Hepatic stellate cell (primary cell): Measurements from ENCODE around the gene GSTT4.
A peak's percentile ranks its signal among the peaks of the same experiment; 100 is the strongest.
"Not testable (repeated sequence)": the region's sequence is repeated elsewhere in the genome, so short reads cannot be mapped to it uniquely, and the experiment has no call there.

Experiments
- DNase-seq: peaks from one replicate; pipeline ENCODE4 v3.0.0; 2011; ENCODE audit warnings: low spot score

Gene GSTT4

DNA sequence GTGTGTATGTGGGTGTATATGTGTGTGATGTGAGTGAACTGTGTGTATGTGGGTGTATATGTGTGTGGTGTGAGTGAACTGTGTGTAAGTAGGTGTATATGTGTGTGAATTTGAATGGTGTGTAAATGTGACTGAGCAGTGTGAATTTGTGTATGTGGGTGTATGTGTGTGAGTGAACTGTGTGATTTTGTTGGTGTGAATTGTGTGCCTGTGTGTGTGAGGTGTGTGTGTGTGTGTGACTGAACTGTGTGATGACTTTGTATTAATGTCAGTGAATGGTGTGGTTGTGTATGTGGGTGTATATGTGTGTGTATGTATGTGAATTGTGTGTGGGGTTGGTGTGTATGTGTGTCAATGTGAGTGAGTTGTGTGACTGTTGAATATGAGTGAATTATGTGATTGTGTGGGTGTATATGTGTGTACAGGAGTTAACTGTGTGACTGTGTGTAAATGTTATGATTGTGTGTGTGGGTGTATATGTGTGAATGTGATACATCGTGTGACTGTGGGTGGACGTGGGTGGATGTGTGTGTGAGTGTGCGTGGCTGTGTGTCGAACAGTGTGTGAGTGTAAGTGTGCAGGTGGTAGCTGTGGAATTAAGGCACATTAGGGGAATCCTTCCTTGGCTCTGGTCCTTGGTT, 18.6 kb downstream of the GSTT4 start:
- DNase-seq, result not testable (repeated sequence)

DNA sequence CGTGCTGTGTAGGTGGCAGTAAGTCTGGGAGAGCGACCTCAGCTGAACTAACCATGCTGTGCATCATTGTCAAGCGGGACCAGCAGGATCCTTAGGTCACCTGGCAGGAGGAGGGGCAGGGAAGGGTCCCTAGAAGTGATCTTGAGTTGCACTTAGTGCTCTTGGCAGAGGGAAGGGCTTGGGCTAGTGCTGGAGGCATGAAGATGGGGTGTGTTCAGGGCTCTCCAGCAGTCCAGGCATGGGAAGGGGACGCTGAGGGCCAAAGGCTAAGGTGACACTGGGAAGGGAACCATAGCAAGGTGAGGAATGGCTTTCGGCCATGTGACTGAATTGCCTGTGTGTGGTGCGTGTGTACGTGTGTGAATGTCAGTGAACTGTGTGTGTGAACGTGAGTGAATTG, 19.2 kb downstream of the GSTT4 start:
- not testable (repeated sequence) for DNase-seq

DNA sequence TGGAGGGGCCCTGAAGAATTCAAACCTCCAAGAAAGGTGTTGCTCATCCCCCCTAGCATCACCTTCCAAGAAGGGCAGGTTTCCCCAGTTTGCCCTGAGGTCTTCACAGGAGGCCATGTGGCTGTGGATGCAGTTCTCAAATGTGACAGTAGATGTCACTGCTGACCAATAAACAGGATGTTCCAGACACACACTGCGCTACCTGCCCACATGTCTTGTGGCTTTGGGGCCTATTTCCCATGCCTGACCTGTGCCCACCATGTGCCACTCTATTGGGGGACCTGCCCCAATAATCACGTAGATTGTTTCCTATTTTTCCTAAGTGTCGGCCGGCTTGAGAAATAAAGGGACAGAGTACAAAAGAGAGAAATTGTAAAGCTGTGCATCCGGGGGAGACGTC, 20.8 kb downstream of the GSTT4 start:
- DNase-seq, result peak; percentile 41

DNA sequence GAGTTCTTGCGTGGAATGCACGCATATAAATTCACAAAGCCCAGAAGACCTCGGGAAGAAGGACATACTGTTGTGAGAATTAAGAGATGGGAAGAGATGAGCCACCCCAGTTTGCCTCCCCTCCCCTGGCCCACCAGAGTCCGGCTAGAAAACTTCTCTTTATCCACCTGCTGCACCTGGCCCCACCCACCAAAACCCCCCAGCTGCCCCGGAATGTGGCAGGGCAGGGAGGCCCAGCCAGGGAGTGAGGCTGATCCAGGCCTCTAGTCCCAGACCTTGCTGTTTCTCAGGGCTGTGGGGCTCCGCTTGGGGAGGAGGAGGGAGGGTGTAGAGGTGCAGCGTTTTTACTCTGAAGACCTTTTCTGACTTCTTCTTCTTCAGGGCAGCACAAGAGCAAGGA, 24.7 kb downstream of the GSTT4 start:
- not testable (repeated sequence) for DNase-seq

DNA sequence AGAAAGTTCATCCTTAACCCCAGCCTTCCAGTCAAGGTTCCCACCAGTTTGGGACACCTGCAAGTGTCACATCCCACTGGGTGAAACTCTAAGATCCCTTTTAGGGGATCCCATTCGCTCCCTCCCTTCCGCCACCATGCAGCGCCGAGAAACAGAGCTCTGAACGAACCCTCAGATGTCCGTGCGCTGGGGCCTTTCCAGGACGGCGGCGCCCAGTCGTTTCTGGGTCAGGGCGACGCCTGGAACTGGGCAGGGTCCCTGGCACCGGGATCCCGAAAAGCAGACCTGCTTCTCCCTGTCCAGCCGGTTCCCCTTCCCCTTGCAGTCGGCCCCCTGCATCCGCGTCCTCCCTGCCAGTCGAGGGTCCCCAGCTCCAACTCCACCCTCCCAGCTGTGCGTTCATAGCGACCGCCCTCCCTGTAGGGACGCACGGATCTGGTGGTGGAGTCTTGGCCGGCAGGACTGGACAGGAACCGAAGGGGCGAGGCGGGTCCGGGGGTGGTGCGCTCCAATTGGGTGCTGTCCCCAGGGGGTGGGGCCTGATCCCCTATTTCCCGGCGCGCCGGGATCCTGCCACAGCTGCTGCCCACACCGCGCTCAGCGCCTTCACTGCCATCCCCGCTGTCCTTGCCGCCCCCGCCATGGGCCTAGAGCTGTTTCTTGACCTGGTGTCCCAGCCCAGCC, 25.6 kb downstream of the GSTT4 start, which contains the start of gene GSTT2:
TSS of gene GSTT2 (plus strand) at position 578 of the 684 bp plus-strand sequence.
- not testable (repeated sequence) for DNase-seq

DNA sequence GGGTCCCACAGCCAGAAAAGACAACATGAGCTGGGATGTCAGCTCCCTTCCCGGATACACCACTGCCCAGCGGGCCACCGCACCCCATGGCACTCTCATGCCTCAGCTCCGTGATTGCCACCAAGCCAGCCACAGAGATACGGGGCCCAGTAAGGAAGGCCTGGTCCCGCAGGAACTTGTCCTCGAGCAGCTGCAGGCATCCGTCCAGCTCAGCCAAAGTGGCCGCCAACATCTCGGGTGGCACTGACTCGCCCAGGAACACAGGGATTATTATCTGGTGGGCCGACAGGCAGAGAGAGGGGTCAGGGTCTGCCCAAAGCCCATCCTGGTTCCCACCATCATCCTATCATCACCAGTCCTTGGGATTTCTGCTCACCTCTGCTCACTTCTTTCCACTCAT, 27.9 kb downstream of the GSTT4 start:
- not testable (repeated sequence) for DNase-seq

DNA sequence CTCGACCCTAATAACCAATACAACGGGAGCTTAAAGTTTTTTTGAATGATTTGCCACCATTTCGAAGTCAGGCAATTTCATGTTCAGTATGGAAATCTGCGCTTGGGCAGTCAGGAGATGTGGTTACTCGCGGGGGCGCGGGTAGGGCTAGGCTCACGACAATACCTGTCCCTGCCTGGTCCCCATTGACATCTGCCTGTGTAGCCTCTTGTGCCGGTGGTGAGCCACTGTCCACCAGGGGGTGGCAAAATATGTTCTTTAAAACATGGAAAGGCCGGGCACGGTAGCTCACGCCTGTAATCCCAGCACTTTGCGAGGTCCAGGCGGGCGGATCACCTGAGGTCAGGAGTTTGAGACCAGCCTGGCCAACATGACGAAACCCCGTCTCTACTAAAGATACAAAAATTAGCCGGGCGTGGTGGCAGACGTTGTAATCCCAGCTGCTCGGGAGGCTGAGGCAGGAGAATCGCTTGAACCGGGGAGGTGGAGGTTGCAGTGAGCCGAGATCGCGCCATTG, 30.4 kb downstream of the GSTT4 start:
- not testable (repeated sequence) for DNase-seq

DNA sequence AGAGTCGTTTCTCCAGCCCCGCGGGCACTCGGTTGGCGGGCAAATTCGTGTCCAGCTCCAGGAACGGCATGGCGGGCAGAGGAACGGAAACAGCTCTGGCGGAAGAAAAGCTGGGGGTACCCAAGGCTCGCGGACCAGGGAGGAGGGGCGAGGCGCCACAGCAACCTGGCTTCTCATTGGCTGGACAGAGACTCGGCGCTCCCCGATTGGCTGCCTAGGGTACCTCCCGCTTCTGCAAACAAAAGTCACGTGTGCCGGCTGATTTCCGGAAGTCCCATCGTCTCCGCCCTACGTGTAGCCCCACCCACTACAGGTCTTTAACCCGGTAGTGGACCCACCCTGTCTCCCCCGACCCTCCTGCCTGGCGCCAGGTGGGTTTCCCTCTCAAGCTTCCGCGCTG, 30.9 kb downstream of the GSTT4 start, which contains the start of gene DDT:
TSS of gene DDT (minus strand) at position 97 of the 400 bp plus-strand sequence. CDS start at position 70, 27 bp downstream.
- DNase-seq, result not testable (repeated sequence)

DNA sequence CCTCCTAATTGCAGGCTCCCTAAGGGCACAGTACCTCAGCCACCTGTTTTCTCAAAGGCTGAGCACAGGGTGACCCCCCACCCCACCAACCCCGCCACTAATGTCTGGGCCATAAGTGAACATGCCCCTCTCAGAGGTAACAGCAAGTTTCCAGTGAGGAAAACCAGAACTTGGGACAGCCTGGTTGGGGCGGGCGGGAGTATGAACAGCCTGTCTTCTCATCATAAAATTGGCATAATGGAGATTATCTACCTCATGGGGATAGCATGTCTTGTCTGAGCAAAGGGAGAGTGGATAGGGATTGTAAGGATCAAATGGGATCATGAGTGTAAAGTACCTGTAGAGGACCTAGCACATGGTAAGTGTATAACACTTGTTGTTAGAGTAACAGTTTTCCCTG, 33.3 kb downstream of the GSTT4 start:
- not testable (repeated sequence) for DNase-seq

DNA sequence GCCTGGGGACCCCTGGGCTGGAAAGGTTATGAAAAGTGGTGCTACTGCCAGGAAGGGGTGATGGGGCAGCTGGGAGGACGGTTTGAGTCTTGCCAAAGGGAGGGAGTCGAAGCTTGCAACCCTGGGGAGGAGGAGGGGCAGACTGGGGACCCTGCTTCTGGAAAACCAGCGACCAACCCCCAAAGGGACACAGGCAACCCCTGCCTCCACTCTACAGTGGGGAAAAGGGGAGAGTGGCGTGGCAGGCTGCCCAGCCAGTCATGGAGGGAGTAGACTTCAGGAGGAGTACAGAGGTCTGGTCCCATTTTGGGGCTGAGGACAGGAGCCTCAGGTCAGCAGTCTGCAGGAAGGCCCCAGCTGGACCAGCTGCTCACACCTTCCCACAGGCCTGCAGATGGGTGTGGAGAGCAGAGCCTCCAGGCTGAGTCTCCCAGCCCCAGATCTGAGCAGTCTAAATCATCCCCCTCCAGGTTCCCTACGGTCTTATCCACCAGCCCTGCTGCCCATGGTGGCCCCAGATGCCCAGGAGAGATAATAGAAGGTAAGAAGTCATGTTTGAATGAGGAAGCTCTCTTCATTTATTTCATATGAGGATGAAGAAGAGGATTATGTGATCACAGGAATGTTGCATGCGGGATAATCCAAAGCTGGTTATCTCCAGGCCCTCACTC, 34.3 kb downstream of the GSTT4 start:
- DNase-seq, result no peak

DNA sequence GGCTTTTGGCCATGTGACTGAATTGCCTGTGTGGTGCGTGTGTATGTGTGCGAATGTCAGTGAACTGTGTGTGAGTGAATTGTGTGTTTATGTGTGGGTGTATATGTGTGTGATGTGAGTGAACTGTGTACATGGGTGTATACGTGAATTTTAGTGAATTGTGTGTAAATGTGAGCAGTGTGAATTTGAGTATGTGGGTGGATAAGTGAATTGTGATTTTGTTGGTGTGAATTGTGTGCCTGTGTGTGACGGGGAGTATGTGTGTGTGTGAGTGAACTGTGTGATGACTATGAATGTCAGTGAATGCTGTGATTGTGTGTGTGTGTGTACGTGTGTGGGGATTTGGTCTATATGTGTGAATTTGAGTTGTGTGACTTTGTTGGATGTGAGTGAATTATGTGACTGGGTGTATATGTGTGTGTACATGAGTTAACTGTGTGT, 35.0 kb downstream of the GSTT4 start:
- no peak for DNase-seq

DNA sequence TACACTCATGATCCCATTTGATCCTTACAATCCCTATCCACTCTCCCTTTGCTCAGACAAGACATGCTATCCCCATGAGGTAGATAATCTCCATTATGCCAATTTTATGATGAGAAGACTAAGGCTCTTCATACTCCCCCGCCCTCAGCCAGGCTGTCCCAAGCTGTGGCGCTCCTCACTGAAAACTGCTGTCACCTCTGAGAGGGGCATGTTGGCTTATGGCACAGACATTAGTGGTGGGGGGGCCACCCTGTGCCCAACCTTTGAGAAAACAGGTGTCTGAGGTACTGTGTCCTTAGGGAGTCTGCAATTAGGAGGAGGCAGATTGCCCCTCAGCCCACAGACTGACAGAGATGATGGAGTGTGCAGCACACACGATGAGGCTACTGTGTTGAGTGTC, 36.2 kb downstream of the GSTT4 start:
- no peak for DNase-seq

DNA sequence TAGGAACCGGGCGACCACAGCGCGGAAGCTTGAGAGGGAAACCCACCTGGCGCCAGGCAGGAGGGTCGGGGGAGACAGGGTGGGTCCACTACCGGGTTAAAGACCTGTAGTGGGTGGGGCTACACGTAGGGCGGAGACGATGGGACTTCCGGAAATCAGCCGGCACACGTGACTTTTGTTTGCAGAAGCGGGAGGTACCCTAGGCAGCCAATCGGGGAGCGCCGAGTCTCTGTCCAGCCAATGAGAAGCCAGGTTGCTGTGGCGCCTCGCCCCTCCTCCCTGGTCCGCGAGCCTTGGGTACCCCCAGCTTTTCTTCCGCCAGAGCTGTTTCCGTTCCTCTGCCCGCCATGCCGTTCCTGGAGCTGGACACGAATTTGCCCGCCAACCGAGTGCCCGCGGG, 38.7 kb downstream of the GSTT4 start, which contains the start of gene DDTL:
TSS of gene DDTL (plus strand) at position 321 of the 400 bp plus-strand sequence. CDS start at position 348, 27 bp downstream.
- not testable (repeated sequence) for DNase-seq

DNA sequence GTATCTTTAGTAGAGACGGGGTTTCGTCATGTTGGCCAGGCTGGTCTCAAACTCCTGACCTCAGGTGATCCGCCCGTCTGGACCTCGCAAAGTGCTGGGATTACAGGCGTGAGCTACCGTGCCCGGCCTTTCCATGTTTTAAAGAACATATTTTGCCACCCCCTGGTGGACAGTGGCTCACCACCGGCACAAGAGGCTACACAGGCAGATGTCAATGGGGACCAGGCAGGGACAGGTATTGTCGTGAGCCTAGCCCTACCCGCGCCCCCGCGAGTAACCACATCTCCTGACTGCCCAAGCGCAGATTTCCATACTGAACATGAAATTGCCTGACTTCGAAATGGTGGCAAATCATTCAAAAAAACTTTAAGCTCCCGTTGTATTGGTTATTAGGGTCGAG, 39.2 kb downstream of the GSTT4 start:
- not testable (repeated sequence) for DNase-seq

DNA sequence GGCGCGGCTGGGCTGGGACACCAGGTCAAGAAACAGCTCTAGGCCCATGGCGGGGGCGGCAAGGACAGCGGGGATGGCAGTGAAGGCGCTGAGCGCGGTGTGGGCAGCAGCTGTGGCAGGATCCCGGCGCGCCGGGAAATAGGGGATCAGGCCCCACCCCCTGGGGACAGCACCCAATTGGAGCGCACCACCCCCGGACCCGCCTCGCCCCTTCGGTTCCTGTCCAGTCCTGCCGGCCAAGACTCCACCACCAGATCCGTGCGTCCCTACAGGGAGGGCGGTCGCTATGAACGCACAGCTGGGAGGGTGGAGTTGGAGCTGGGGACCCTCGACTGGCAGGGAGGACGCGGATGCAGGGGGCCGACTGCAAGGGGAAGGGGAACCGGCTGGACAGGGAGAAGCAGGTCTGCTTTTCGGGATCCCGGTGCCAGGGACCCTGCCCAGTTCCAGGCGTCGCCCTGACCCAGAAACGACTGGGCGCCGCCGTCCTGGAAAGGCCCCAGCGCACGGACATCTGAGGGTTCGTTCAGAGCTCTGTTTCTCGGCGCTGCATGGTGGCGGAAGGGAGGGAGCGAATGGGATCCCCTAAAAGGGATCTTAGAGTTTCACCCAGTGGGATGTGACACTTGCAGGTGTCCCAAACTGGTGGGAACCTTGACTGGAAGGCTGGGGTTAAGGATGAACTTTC, 44.0 kb downstream of the GSTT4 start, which contains the start of gene GSTT2B:
TSS of gene GSTT2B (minus strand) at position 112 of the 688 bp plus-strand sequence. CDS start at position 48, 64 bp downstream.
- not testable (repeated sequence) for DNase-seq

DNA sequence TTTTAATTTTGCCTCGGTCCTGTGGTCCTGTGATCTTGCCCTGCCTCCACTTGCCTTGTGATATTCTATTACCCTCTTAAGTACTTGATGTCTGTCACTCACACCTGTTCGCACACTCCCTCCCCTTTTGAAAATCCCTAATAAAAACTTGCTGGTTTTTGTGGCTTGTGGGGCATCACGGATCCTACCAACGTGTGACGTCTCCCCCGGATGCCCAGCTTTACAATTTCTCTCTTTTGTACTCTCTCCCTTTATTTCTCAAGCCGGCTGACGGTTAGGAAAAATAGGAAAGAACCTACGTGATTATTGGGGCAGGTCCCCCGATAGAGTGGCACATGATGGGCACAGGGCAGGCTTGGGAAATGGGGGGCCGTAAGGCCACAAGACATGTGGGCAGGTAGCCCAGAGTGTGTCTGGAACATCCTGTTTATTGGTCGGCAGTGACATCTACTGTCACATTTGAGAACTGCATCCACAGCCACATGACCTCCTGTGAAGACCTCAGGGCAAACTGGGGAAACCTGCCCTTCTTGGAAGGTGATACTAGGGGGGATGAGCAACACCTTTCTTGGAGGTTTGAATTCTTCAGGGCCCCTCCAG, 48.9 kb downstream of the GSTT4 start:
- peak; percentile 42 for DNase-seq

DNA sequence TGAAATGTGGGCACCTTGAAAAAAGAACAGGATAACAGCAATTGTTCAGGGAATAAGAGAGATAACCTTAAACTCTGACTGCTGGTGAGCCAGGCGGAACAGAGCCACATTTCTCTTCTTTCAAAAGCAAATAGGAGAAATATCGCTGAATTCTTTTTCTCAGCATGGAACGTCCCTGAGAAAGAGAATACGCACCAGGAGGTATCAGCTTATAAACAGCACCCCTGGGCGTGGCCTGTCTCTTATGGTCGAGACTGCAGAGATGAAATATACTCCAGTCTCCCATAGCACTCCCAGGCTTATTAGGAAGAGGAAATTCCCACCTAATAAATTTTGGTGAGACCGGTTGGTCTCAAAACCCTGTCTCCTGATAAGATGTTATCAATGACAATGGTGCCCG, 49.4 kb downstream of the GSTT4 start:
- not testable (repeated sequence) for DNase-seq

DNA sequence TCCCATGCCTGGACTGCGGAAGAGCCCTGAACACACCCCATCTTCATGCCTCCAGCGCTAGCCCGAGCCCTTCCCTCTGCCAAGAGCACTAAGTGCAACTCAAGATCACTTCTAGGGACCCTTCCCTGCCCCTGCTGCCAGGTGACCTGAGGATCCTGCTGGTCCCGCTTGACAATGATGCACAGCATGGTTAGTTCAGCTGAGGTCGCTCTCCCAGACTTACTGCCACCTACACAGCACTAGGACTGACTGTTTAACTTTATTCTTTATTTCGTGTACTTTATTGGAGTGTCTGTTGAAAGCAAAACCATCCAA, 50.3 kb downstream of the GSTT4 start:
- DNase-seq, result not testable (repeated sequence)

DNA sequence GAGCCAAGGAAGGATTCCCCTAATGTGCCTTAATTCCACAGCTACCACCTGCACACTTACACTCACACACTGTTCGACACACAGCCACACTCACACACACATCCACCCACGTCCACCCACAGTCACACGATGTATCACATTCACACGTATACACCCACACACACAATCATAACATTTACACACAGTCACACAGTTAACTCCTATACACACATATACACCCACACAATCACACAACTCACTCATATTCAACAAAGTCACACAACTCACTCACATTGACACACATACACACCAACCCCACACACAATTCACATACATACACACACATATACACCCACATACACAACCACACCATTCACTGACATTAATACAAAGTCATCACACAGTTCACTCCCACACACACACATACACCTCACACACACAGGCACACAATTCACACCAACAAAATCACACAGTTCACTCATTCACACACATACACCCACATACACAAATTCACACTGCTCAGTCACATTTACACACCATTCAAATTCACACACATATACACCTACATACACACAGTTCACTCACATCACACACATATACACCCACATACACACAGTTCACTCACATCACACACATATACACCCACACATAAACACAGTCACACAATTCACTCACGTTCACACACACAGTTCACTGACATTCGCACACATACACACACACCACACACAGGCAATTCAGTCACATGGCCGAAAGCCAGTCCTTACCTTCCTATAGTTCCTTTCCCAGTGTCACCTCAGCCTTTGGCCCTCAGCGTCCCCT, 50.9 kb downstream of the GSTT4 start:
- DNase-seq, result not testable (repeated sequence)

DNA sequence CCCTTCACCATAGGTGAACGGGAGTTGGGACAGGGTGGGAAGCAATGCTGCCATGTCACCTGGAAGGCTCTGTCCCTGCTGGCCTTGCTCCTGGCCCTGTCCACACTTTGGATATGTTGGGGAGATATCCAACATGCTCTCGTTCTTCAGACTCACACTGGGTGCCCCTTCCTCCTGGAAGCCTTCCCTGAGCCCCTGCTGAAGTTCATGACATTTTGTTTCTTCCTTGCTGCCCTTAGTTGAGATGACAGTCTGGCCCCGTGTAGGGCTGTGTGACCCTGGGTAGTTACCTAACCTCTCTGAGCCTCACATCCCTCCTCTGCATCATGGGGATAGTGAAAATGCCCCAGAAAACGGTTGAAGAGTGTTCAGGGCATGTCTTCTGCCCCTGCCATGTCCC, 51.8 kb downstream of the GSTT4 start:
- DNase-seq, result not testable (repeated sequence)
